Kidney epithelial cell (primary cell): ENCODE results near the gene FGD2. TPM values are rescaled to one million over a fixed set of nuclear protein-coding genes. Genes with fewer than 3 reads are reported as not detected.

Source experiments
- DNase-seq: peaks from one replicate; pipeline ENCODE4 v3.0.0-alpha.2; 2010; ENCODE audit warnings: low read depth
- H3K27me3 ChIP-seq: 2 replicates; pipeline ENCODE4 v1.6.0; 2011; ENCODE audit warnings: low read length; ENCODE audit not compliant: control insufficient read depth, insufficient read depth
- H3K36me3 ChIP-seq: 2 replicates; pipeline ENCODE4 v1.5.1; 2011; ENCODE audit warnings: low read length; ENCODE audit not compliant: control insufficient read depth, insufficient read depth
- H3K4me3 ChIP-seq: 2 replicates; pipeline ENCODE4 v1.5.1; 2011; ENCODE audit warnings: low read depth, mild to moderate bottlenecking, control low read depth, low read length
- total RNA-seq: library from RNA; depleted of rRNA; stranded (reverse); fragments of >200 nt; gene quantifications from 2 replicates; pipeline ENCODE4 v1.2.3, GENCODE V29; 2015
- TF ChIP-seq, protein P1 (sequence below): IDR thresholded peaks from 2 replicates; pipeline ENCODE4 v1.5.1; 2011; ENCODE audit warnings: mild to moderate bottlenecking, moderate library complexity, low read length, control low read depth, inconsistent platforms; ENCODE audit not compliant: insufficient read depth, poor library complexity, severe bottlenecking

The FGD2 gene
- total RNA-seq, 1 donor from 2014 or later: 0.04 TPM

DNA sequence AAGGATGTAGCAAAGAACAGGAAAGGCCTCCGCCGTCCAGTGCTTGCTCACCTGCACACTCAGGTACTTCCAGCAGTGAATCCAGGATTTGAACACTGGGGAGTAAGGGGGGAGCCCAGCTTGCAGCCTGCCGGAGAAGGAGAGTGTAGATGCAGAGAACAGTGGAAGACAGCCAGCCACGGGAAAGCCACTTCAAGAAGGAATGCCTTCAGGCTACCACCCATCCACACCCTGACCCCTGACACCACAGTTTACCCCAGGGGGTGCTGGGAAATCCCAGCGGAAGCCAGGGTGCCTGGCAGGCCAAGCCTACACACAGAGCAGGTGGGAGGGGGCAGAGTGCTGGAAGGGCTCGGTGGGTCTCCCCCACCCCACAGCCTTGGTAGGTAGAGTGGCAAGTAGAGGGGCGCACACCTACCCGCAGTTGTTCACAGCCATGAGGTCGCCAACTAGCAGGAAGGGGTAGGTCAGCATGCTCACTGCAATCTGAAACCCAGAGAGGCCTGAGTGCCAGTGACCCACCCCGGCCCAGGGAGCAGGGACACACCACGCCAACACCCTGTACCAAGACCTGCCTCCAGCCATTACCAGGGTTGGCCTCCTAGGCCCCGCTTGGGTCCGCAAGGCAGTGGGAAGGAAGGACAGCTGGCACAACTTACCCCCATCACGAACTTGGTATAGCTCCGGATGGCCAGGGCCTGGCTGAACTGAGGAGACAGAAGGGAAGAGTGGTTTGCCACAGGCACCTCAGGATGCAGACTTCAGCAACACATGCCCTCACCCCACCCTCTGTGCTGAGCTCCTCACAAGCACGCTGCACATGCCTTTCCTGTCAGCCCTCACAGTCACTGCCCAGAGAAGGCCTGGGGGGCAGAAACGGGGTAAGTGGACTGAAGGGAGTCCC lies 35.2 kb upstream of the FGD2 start:
- Histone ChIP-seq H3K27me3 (no peaks in the 10 kb centered on the region), H3K36me3 (peaks cover 2% of the 10 kb centered on the region), H3K4me3 (no peak overlapping the region)
- TF ChIP-seq, protein P1, sequence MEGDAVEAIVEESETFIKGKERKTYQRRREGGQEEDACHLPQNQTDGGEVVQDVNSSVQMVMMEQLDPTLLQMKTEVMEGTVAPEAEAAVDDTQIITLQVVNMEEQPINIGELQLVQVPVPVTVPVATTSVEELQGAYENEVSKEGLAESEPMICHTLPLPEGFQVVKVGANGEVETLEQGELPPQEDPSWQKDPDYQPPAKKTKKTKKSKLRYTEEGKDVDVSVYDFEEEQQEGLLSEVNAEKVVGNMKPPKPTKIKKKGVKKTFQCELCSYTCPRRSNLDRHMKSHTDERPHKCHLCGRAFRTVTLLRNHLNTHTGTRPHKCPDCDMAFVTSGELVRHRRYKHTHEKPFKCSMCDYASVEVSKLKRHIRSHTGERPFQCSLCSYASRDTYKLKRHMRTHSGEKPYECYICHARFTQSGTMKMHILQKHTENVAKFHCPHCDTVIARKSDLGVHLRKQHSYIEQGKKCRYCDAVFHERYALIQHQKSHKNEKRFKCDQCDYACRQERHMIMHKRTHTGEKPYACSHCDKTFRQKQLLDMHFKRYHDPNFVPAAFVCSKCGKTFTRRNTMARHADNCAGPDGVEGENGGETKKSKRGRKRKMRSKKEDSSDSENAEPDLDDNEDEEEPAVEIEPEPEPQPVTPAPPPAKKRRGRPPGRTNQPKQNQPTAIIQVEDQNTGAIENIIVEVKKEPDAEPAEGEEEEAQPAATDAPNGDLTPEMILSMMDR: no peak
- no peak for DNase-seq

DNA sequence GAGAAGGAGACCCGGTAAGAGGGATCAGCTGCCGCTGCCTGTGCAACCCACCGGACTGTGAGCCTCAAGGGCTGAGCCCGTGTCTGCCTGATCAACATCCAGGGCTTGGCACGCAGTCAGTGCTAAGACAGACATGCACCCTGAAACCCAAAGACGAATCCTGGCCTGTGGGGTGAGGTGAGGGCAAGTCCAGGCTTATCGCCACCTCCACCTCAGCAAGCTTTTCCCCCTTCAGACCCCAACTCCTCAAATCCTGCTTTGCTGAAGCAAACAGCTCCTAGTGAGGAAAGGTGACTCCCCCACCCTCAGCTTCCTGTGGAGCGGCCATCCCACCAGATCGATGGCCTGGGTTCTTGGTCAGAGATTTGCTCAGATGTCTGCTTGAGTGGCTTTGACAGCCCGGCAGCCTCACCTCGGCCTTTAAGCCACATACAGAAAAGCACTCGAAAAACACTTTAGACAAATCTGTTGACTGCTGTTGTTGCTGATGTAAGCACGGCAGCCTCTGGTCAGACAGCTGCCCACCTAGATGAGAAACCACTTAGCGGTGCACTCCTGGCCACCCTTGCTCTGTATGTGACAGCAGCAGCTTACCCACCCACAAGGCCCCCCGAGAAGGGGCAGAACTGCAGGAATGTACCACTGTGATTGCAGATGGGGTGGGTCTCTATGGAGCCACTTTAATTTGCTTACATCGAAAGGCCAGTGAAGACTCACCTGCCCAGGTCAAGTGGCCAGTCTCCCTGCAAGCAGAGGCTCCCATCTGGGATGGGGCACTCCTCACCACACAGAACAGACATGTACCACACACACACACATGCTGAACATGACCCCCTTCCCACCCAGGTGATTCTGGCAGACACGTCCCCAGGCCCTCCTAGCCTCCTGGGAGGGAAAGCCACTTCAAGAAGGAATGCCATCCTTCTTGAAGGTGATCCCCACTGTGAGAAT lies 34.3 kb upstream of the FGD2 start:
- Histone ChIP-seq H3K27me3 (no peaks in the 10 kb centered on the region), H3K36me3 (peaks cover 2% of the 10 kb centered on the region), H3K4me3 (no peak overlapping the region)
- TF ChIP-seq, protein P1: no peak
- DNase-seq: no peak

DNA sequence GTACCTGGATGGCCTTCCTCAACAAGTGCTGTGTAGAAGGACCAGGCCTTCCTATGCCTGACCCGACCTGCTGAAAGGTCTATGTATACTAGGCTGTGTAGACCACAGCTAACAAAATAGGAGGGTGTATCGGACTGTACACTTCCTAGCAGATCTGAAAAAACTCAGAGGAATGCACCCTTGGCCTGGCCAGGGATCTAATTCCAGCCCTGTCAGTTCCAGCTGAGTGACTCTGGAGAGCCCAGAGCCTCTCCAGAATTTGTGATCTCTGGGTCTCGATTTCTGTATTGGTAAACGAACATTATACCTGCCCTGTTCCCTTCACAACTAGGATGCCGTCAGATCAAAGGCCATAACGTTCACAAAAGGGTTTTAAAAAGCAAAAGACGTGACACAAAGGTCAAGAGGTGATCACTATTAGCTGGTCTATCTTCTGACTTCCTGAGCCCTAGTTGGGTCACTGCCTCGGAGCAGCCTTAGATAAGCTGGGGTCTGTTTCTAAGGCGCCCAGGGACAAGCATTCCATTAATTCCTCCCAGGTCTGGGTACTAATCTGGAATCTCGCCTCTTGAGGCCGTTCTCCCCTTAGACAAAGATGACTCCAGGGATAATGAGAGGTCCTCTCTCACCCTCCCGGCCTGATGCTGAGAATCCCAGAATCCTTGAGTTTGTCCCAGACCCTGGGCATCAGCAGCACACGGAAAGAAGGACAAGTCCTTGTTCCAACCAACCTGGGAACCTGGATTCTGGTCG lies 33.4 kb upstream of the FGD2 start:
- TF ChIP-seq, protein P1: no peak
- H3K27me3 ChIP-seq: no peaks in the 10 kb centered on the region
- peaks cover 3% of the 10 kb centered on the region for H3K36me3 ChIP-seq
- no peak overlapping the region for H3K4me3 ChIP-seq
- DNase-seq: no peak

DNA sequence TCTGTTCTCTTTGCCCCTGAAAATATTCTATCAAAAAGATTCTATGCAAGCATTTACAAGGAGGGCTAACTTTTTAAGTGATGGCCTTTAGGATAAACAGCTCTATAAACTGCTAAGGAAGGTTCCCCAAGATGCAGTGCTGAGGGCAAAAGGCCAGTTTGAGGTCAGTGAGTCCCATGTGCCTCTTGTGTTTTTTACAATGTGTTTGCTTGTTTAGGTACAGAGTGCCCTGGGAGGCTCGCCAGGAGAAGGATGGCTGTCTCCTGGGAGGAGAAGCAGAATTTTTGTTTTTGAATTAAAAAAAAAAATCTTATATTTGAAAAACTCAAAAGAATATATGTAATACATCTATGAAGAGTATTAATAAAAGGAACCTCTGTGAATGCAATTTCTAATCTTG lies 32.3 kb upstream of the FGD2 start:
- no peak for DNase-seq
- Histone ChIP-seq H3K36me3 (peaks cover 6% of the 10 kb centered on the region), H3K27me3 (no peaks in the 10 kb centered on the region), H3K4me3 (no peak overlapping the region)
- TF ChIP-seq, protein P1: no peak

DNA sequence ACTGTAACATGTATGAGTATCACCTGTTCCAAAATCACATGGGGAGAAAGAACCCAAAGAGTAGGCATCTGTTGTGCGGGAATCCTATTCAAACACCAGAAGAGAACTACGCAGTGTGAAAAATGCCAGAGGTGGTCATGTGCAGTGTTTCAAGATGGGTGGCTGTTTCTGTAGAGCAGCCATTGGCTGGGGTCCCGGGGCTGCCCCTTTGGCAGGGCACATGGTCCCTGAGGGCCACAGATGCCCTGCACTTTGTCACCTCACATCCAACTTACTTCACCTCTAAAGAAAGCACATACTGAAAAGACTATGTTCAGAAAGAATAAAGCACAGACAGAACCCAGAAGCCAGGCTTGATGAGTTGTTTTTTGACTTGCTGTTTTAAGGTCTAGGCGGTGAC lies 31.8 kb upstream of the FGD2 start:
- no peak for DNase-seq
- H3K4me3 ChIP-seq: no peak overlapping the region
- H3K27me3 ChIP-seq: no peaks in the 10 kb centered on the region
- peaks cover 6% of the 10 kb centered on the region for H3K36me3 ChIP-seq
- TF ChIP-seq, protein P1: no peak
